AG10803 (cell line): ENCODE data around the gene ZBP1.
A peak's percentile ranks its signal among the peaks of the same experiment; 100 is the strongest.
"Not testable (repeated sequence)": the region's sequence is repeated elsewhere in the genome, so short reads cannot be mapped to it uniquely, and the experiment has no call there.

Experiments used
- DNase-seq: peaks from one replicate; pipeline ENCODE4 v3.0.0; 2010; ENCODE audit warnings: low read depth
- H3K4me3 ChIP-seq: 2 replicates; pipeline ENCODE4 v1.5.1; 2011; ENCODE audit warnings: mild to moderate bottlenecking, low read length, control low read depth
- TF ChIP-seq, protein P1 (sequence below): conservative IDR thresholded peaks from 2 replicates; pipeline ENCODE4 v1.5.1; 2011; ENCODE audit warnings: mild to moderate bottlenecking, low read length, control low read depth, inconsistent platforms

ZBP1 gene

DNA sequence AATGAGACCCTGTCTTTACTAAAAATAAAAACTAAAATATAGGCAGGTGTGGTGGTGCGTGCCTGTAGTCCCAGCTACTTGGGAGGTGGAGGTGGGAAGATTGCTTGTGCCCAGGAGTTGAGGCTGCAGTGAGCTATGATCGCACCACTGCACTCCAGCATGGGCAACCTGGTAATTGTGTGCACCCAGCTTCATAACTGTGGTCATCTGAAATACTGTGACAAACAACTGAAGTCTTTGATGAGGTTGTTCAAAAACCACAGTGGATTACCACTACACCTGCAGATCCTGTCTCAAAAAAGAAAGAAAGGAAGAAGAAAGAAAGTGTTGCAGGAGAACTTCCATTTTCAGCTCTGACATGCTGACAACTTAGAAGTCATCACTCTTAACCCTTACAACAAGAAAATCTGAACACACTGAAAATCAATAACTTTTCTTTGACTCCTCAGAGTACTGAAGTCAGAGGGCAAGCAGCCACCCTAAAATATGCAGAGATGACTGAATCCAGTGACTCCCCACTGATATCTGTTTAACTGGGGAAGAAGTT is 13.8 kb upstream of the ZBP1 start:
- H3K4me3 ChIP-seq = no peak overlapping the region
- no peak for DNase-seq
- TF ChIP-seq, protein P1, sequence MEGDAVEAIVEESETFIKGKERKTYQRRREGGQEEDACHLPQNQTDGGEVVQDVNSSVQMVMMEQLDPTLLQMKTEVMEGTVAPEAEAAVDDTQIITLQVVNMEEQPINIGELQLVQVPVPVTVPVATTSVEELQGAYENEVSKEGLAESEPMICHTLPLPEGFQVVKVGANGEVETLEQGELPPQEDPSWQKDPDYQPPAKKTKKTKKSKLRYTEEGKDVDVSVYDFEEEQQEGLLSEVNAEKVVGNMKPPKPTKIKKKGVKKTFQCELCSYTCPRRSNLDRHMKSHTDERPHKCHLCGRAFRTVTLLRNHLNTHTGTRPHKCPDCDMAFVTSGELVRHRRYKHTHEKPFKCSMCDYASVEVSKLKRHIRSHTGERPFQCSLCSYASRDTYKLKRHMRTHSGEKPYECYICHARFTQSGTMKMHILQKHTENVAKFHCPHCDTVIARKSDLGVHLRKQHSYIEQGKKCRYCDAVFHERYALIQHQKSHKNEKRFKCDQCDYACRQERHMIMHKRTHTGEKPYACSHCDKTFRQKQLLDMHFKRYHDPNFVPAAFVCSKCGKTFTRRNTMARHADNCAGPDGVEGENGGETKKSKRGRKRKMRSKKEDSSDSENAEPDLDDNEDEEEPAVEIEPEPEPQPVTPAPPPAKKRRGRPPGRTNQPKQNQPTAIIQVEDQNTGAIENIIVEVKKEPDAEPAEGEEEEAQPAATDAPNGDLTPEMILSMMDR = no peak

DNA sequence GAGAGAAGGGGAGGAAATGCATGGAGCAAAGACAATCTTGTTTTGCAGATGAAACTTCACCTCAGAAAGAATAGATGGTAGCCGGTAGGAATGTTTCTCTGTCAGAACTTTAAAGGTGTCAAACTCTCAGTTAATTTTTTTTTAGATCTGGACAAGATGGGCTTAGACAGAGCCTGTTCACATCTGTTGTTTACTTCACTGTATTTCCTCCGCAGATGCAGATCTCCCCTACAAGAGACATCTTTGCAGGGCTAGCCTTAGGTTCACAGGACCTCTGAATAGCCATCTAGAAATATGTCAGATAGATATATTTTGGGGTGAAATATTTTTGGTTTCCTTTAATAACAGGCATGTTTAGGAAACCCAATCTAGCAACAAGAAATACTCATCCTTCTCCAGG is 12.1 kb upstream of the ZBP1 start:
- TF ChIP-seq, protein P1 = no peak
- H3K4me3 ChIP-seq = no peak overlapping the region
- no peak for DNase-seq

DNA sequence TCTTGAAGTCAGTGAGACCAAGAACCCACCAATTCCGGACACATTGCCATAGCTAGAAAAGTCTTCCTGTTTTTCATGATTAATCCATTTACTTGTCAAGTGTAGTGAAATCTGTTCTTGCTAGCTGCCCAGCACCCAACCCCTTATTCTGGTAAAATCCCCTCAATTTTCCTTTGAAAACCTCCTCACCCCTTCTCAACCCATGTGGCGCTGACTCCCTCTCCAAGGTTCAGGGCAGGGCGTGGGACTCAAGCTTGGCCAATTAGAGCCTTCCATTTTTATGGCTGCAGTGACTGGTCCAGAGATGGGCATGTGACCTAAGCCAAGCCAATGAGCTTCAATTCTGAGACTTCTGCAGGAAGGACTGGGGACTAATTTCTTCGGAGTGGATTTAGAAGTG is 9.8 kb upstream of the ZBP1 start:
- TF ChIP-seq, protein P1 = no peak
- no peak for DNase-seq
- H3K4me3 ChIP-seq = no peak overlapping the region

DNA sequence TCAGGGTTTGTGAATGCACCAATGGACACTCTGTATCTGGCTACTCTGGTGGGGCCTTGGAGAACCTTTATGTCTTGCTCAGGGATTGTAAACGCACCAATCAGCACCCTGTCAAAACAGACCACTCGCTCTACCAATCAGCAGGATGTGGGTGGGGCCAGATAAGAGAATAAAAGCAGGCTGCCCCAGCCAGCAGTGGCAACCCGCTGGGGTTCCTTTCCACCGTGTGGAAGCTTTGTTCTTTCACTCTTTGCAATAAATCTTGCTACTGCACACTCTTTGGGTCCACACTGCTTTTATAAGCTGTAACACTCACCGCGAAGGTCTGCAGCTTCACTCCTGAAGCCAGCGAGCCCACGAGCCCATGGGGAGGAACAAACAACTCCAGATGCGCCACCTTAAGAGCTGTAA is 9.3 kb upstream of the ZBP1 start:
- DNase-seq, H3K4me3 ChIP-seq: not testable (repeated sequence)

DNA sequence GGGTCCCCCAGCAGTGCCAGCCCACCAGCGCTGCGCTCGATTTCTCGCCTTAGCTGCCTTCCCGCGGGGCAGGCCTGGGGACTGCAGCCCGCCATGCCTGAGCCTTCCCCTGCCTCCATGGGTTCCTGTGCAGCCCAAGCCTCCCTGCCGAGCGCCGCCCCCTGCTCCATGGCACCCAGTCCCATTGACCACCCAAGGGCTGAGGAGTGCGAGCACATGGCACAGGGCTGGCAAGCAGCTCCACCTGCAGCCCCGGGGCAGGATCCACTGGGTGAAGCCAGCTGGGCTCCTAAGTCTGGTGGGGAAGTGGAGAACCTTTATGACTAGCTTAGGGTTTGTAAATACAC is 8.7 kb upstream of the ZBP1 start:
- H3K4me3 ChIP-seq = not testable (repeated sequence)

DNA sequence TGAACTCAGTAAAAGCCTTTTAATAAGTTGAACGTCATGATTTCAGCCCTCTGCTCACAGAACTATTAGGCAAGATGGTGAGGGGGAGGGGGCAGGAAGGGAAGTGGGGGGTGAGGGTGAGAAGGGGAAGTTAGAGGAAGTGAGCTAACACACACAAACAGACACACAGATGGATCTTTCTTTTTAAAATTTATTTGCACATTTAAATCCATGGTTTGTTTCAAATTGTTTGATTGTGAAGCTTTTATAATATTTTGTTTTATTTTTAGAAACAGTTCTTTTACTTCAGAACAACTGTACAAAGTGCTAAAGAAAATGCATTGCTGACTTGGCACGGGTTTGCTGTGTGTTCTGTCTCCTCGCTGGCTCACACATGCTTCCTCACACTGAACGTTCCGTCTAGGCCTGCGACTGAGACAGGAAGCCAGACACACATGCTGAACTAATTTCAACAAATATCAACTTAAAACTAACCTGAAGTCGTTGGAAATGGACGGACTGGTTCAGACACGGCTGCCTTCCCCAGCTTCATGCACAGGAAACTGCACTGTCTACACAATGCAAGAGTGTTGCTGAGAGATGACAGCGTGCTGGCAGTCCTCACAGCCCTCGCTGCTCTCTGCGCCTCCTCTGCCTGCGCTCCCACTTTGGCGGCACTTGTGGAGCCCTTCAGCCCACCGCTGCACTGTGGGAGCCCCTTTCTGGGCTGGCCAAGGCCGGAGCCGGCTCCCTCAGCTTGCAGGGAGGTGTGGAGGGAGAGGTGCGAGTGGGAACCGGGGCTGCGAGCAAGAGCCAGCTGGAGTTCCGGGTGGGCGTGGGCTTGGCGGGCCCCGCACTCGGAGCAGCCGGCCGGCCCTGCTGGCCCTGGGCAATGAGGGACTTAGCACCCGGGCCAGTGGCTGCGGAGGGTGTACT is 8.1 kb upstream of the ZBP1 start:
- TF ChIP-seq, protein P1 = no peak
- peak; percentile 62 for DNase-seq

More for the DNA sequence above, 8.7 kb upstream of the ZBP1 start:
- DNase-seq = not testable (repeated sequence)

DNA sequence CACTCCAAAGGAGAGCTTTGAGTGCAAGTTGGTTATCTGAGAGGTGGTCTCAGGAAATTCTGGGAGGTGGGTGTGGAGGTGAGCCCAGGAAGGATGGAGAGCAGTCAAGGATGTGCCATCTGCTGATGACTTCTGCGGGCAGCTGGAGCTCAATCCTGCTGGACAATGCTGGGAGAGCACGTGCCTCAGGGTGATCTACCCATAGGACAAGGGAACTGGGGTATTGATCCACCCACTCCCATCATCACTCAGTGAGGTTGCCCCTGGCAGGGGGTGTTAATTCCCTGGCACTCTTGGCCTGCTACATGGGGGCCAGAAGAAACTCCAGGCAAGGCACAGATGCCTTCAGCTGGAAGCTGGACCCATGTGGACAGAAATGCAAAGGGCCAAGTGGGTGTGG is 7.1 kb upstream of the ZBP1 start:
- TF ChIP-seq, protein P1 = no peak
- no peak overlapping the region for H3K4me3 ChIP-seq
- no peak for DNase-seq

More for the DNA sequence above, 8.1 kb upstream of the ZBP1 start:
- H3K4me3 ChIP-seq = no peak overlapping the region

DNA sequence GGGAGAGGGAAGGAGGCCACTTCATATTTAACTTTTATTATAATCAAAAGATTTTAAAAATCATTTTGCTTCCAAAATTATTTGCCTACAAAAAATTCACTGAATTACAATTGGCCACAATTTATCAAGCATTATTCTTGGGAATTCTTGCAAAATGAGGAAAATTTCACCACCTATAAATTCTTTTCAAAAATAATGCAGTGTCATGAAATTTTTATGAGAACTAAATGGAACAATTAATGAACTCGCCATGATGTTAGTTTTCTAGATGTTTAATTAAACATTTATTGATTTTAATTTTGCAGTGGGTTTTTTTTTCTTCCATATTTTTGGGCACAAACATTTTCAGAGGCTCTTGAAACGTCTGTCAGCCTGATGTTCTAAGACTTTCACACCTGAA is 5.8 kb upstream of the ZBP1 start:
- TF ChIP-seq, protein P1 = no peak

More for the DNA sequence above, 5.8 kb upstream of the ZBP1 start:
- H3K4me3 ChIP-seq = no peak overlapping the region
- no peak for DNase-seq
